Glutamatergic neuron (in vitro differentiated cells): ENCODE results near the gene DCP2. TPM values are rescaled to one million over a fixed set of nuclear protein-coding genes. Genes with fewer than 3 reads are reported as not detected.

Source experiments
- DNase-seq: peaks from one replicate; pipeline ENCODE4 v3.0.0; 2022
- H3K27ac Mint-ChIP-seq: one replicate; pipeline ENCODE4 v1.8.0; 2020; ENCODE audit warnings: mild to moderate bottlenecking, mixed read lengths, inconsistent platforms; ENCODE audit not compliant: unreplicated experiment
- H3K27me3 Mint-ChIP-seq: one replicate; pipeline ENCODE4 v1.8.0; 2020; ENCODE audit warnings: mild to moderate bottlenecking, moderate library complexity, mixed read lengths, inconsistent platforms; ENCODE audit not compliant: unreplicated experiment
- H3K36me3 Mint-ChIP-seq: one replicate; pipeline ENCODE4 v1.8.0; 2020; ENCODE audit warnings: mild to moderate bottlenecking, mixed read lengths, inconsistent platforms; ENCODE audit not compliant: unreplicated experiment
- H3K4me1 Mint-ChIP-seq: one replicate; pipeline ENCODE4 v1.8.0; 2020; ENCODE audit warnings: mild to moderate bottlenecking, low read depth, mixed read lengths, inconsistent platforms; ENCODE audit not compliant: unreplicated experiment
- H3K4me3 Mint-ChIP-seq: one replicate; pipeline ENCODE4 v1.8.0; 2020; ENCODE audit warnings: mild to moderate bottlenecking, mixed read lengths, inconsistent platforms; ENCODE audit not compliant: unreplicated experiment
- H3K9me3 Mint-ChIP-seq: one replicate; pipeline ENCODE4 v1.8.0; 2020; ENCODE audit warnings: mild to moderate bottlenecking, moderate library complexity, mixed read lengths, inconsistent platforms; ENCODE audit not compliant: unreplicated experiment
- CTCF ChIP-seq: fragments of 200-600 bp; sonication (generic); IDR thresholded peaks from one replicate; pipeline ENCODE4 v1.5.0; 2021; ENCODE audit not compliant: partially characterized antibody, unreplicated experiment
- total RNA-seq: library from RNA; stranded (reverse); fragmentation: NEBNext Ultra II Directional; extraction: Animal tissue kit (Norgen Biotek cat#: 25700); gene quantifications from one replicate; pipeline ENCODE4 v1.2.1, GENCODE V29; 2021; ENCODE audit not compliant: unreplicated experiment

The DCP2 gene
- total RNA-seq, 1 donor from 2014 or later: 117 TPM

- H3K27ac Mint-ChIP-seq: peak overlapping the region; percentile 57
- no peak for DNase-seq
- peaks cover 14% of the 10 kb centered on the region for H3K27me3 Mint-ChIP-seq
- no peak overlapping the region for H3K4me3 Mint-ChIP-seq
- H3K9me3 Mint-ChIP-seq: peaks cover 16% of the 10 kb centered on the region
- TF ChIP-seq CTCF: no peak
- H3K36me3 Mint-ChIP-seq: peaks cover 9% of the 10 kb centered on the region
- H3K4me1 Mint-ChIP-seq: peaks cover 22% of the 10 kb centered on the region
Measured at GRCh38 chr5:113031104-113031503, 54.5 kb downstream of the DCP2 start.

GRCh38 chr5:113031557-113031956 lies 55.0 kb downstream of the DCP2 start:
- Mint-ChIP-seq H3K27me3 (peaks cover 13% of the 10 kb centered on the region), H3K36me3 (peaks cover 8% of the 10 kb centered on the region), H3K27ac (no peak overlapping the region), H3K4me1 (peaks cover 21% of the 10 kb centered on the region), H3K9me3 (peaks cover 14% of the 10 kb centered on the region), H3K4me3 (no peak overlapping the region)
- no peak for DNase-seq
- TF ChIP-seq CTCF: no peak

GRCh38 chr5:113034182-113034773 lies 57.7 kb downstream of the DCP2 start:
- H3K27me3 Mint-ChIP-seq: peaks cover 11% of the 10 kb centered on the region
- no peak overlapping the region for H3K4me3 Mint-ChIP-seq
- H3K27ac Mint-ChIP-seq: no peak overlapping the region
- peaks cover 22% of the 10 kb centered on the region for H3K9me3 Mint-ChIP-seq
- H3K36me3 Mint-ChIP-seq: peaks cover 16% of the 10 kb centered on the region
- peaks cover 31% of the 10 kb centered on the region for H3K4me1 Mint-ChIP-seq
- TF ChIP-seq CTCF: no peak
- no peak for DNase-seq

- Mint-ChIP-seq H3K36me3 (peaks cover 16% of the 10 kb centered on the region), H3K27me3 (peaks cover 11% of the 10 kb centered on the region), H3K9me3 (peaks cover 17% of the 10 kb centered on the region), H3K4me1 (peaks cover 29% of the 10 kb centered on the region), H3K27ac (no peak overlapping the region), H3K4me3 (peak overlapping the region; percentile 26)
- no peak for TF ChIP-seq CTCF
- no peak for DNase-seq
Measured at GRCh38 chr5:113035096-113035495, 58.5 kb downstream of the DCP2 start.

- Mint-ChIP-seq H3K27me3 (peaks cover 5% of the 10 kb centered on the region), H3K4me1 (peaks cover 35% of the 10 kb centered on the region), H3K9me3 (peaks cover 17% of the 10 kb centered on the region), H3K36me3 (peaks cover 16% of the 10 kb centered on the region), H3K27ac (no peak overlapping the region), H3K4me3 (no peak overlapping the region)
- TF ChIP-seq CTCF: no peak
- DNase-seq: no peak
Measured at GRCh38 chr5:113036321-113036720, 59.7 kb downstream of the DCP2 start.
